A549 (cell line): ENCODE results near the gene RETNLB. TPM values are rescaled to one million over a fixed set of nuclear protein-coding genes. Genes with fewer than 3 reads are reported as not detected.

Source experiments
- ATAC-seq, 2 experiments: fragments of 200-7000 bp in 1 of 2; fragments of >200 bp in 1 of 2; cut with Nextera tagmentation in 1 of 2; cut with Tn5 transposase in 1 of 2; 3 replicates each; pipeline versions ENCODE4 v1.8.0 to v1.9.1; 2018 to 2020; ENCODE audit warnings: mild to moderate bottlenecking in 1 of 2, moderate library complexity in 1 of 2
- CTCF ChIA-PET: fragments of 300-600 bp; sonication (Branson Sonifier 250); formaldehyde crosslinking; extraction: SDS; loops from one replicate; lab custom pipeline; 2021; ENCODE audit warnings: antibody characterized with exemption, inconsistent platforms; lab: Yijun Ruan, JAX
- POLR2A ChIA-PET: fragments of 350-600 bp; formaldehyde crosslinking; extraction: SDS; loops from one replicate; lab custom pipeline; 2021; ENCODE audit warnings: antibody characterized with exemption, inconsistent platforms; lab: Yijun Ruan, JAX
- DNase-seq, 2 experiments: peaks; one replicate each; pipeline versions ENCODE4 v3.0.0 to v3.0.0-alpha.2; 2011 to 2016; ENCODE audit warnings: low read depth in 1 of 2, low spot score in 1 of 2
- FAIRE-seq: peaks from 2 replicates; lab custom pipeline; 2011; peaks lifted over from hg19 to GRCh38; lab: Jason Lieb, UNC
- H3K27ac ChIP-seq, 2 experiments: fragments of >200 bp; sonication (Bioruptor Twin); formaldehyde crosslinking; 3 replicates each; pipeline ENCODE4 v1.5.1; 2016 to 2017
- H3K4me1 ChIP-seq: fragments of >200 bp; sonication (Bioruptor Twin); formaldehyde crosslinking; 3 replicates; pipeline ENCODE4 v1.6.1; 2016
- H3K4me2 ChIP-seq: fragments of >200 bp; sonication (Bioruptor Twin); formaldehyde crosslinking; 3 replicates; pipeline ENCODE4 v1.6.1; 2016
- H3K4me3 ChIP-seq: fragments of >200 bp; sonication (Bioruptor Twin); formaldehyde crosslinking; 3 replicates; pipeline ENCODE4 v1.5.1; 2016
- H3K9me3 ChIP-seq: fragments of >200 bp; sonication (Bioruptor Twin); formaldehyde crosslinking; 3 replicates; pipeline ENCODE4 v1.6.1; 2016
- CBX8 ChIP-seq: fragments of 200-600 bp; sonication (generic); IDR thresholded peaks from 2 replicates; pipeline ENCODE4 v1.6.1; 2016
- CHD4 ChIP-seq: fragments of 200-600 bp; sonication (generic); IDR thresholded peaks from 2 replicates; pipeline ENCODE4 v1.6.1; 2016; ENCODE audit warnings: antibody characterized with exemption, mild to moderate bottlenecking, borderline replicate concordance
- EP300 ChIP-seq, 2 experiments: fragments of >200 bp; sonication (Bioruptor Twin); formaldehyde crosslinking; IDR thresholded peaks; 2 replicates in 1 of 2; 3 replicates in 1 of 2; pipeline ENCODE4 v1.6.1; 2016 to 2017
- FOSL2 ChIP-seq, 2 experiments: fragments of 450-650 bp in 1 of 2; fragments of >200 bp in 1 of 2; sonication (Bioruptor Twin) in 1 of 2; formaldehyde crosslinking; IDR thresholded peaks; 2 replicates each; pipeline versions ENCODE4 v1.5.0 to v1.6.1; 2016 to 2020; ENCODE audit warnings: mild to moderate bottlenecking in 1 of 2, moderate library complexity in 1 of 2
- HDAC2 ChIP-seq: fragments of 200-600 bp; sonication (generic); IDR thresholded peaks from 2 replicates; pipeline ENCODE4 v1.6.1; 2016
- HOXA7 ChIP-seq: fragments of 250-450 bp; sonication (Bioruptor Pico); IDR thresholded peaks from 2 replicates; pipeline ENCODE4 v1.5.0; 2020; ENCODE audit warnings: mild to moderate bottlenecking, moderate library complexity
- HOXB13 ChIP-seq: fragments of 250-450 bp; sonication (Bioruptor Pico); IDR thresholded peaks from 2 replicates; pipeline ENCODE4 v1.5.0; 2020; ENCODE audit warnings: low read depth, mild to moderate bottlenecking, moderate library complexity
- HOXB5 ChIP-seq: fragments of 250-450 bp; sonication (Bioruptor Pico); IDR thresholded peaks from 2 replicates; pipeline ENCODE4 v1.5.0; 2020; ENCODE audit warnings: mild to moderate bottlenecking, moderate library complexity
- KDM1A ChIP-seq: fragments of 200-600 bp; sonication (generic); IDR thresholded peaks from 2 replicates; pipeline ENCODE4 v1.6.1; 2016; ENCODE audit warnings: low read depth, mild to moderate bottlenecking
- MAFK ChIP-seq: fragments of 450-650 bp; IDR thresholded peaks from 2 replicates; pipeline ENCODE4 v1.6.1; 2014; ENCODE audit not compliant: partially characterized antibody
- MAZ ChIP-seq: fragments of 150-350 bp; IDR thresholded peaks from 2 replicates; pipeline ENCODE4 v1.6.1; 2014; ENCODE audit warnings: antibody characterized with exemption, low read depth, low read length, borderline replicate concordance
- NPAS2 ChIP-seq: fragments of 250-450 bp; sonication (Bioruptor Pico); IDR thresholded peaks from 2 replicates; pipeline ENCODE4 v1.8.0; 2022; ENCODE audit warnings: mild to moderate bottlenecking, moderate library complexity, borderline replicate concordance
- NR3C1 ChIP-seq: fragments of >200 bp; sonication (Bioruptor Twin); formaldehyde crosslinking; IDR thresholded peaks from 3 replicates; pipeline ENCODE4 v1.6.1; 2017
- POLR2AphosphoS2 ChIP-seq: conservative IDR thresholded peaks from 2 replicates; pipeline ENCODE4 v1.6.1; 2012; ENCODE audit warnings: low read length, improper control_type of control experiment, inconsistent platforms
- RARB ChIP-seq: fragments of 250-450 bp; sonication (Bioruptor Pico); IDR thresholded peaks from 2 replicates; pipeline ENCODE4 v1.8.0; 2021; ENCODE audit warnings: mild to moderate bottlenecking, moderate library complexity
- RFX5 ChIP-seq: fragments of 450-650 bp; IDR thresholded peaks from 2 replicates; pipeline ENCODE4 v1.7.1; 2014; ENCODE audit warnings: antibody characterized with exemption, mild to moderate bottlenecking, moderate library complexity
- RNF2 ChIP-seq: fragments of 200-600 bp; sonication (generic); IDR thresholded peaks from 2 replicates; pipeline ENCODE4 v1.6.1; 2016; ENCODE audit warnings: low read depth, mild to moderate bottlenecking, antibody characterized with exemption, moderate library complexity, borderline replicate concordance
- SREBF2 ChIP-seq: fragments of 450-650 bp; IDR thresholded peaks from 2 replicates; pipeline ENCODE4 v1.6.1; 2014; ENCODE audit warnings: mild to moderate bottlenecking, moderate library complexity
- TFCP2L1 ChIP-seq: fragments of 250-450 bp; sonication (Bioruptor Pico); IDR thresholded peaks from 2 replicates; pipeline ENCODE4 v1.5.0; 2021; ENCODE audit warnings: mild to moderate bottlenecking
- TP53 ChIP-seq: fragments of 250-450 bp; sonication (Bioruptor Pico); IDR thresholded peaks from 2 replicates; pipeline ENCODE4 v1.5.0; 2021; ENCODE audit warnings: mild to moderate bottlenecking, moderate library complexity
- ZFP36 ChIP-seq: fragments of 450-650 bp; IDR thresholded peaks from 2 replicates; pipeline ENCODE4 v1.6.1; 2014; ENCODE audit warnings: borderline replicate concordance; ENCODE audit not compliant: partially characterized antibody
- ZNF302 ChIP-seq: fragments of 250-450 bp; sonication (Bioruptor Pico); IDR thresholded peaks from 2 replicates; pipeline ENCODE4 v1.9.0; 2021; ENCODE audit warnings: inconsistent platforms, mild to moderate bottlenecking, moderate library complexity
- ZSCAN20 ChIP-seq: fragments of 250-450 bp; sonication (Bioruptor Pico); IDR thresholded peaks from 2 replicates; pipeline ENCODE4 v1.8.0; 2022; ENCODE audit warnings: mild to moderate bottlenecking, moderate library complexity
- WGBS: methylation state at CpG from one replicate; pipeline ENCODE4 v1.1.6; 2017; ENCODE audit errors: missing lambda C conversion rate; 5-methylcytosine and 5-hydroxymethylcytosine counted together
- polyA minus RNA-seq: library from RNA; depleted of rRNA, polyadenylated mRNA; stranded (reverse); fragments of >200 nt; gene quantifications from 2 replicates; pipeline ENCODE4 v1.2.3, GENCODE V29; 2011; rRNA and poly(A)+ RNA removed
- polyA plus RNA-seq, 4 experiments: library from polyadenylated mRNA; depleted of rRNA in 3 of 4; stranded (reverse); fragments of >200 nt; fragmentation: RNase III in 1 of 4; extraction: RNeasy Plus Mini Kit Qiagen cat#74134 plus additional on column Dnase treatment in 1 of 4; gene quantifications; 2 replicates in 3 of 4; 3 replicates in 1 of 4; pipeline ENCODE4 v1.2.3, GENCODE V29; 2011 to 2017
- TF ChIP-seq, protein P1 (sequence below): fragments of 250-450 bp; sonication (Bioruptor Pico); IDR thresholded peaks from 2 replicates; pipeline ENCODE4 v1.5.0; 2020; ENCODE audit warnings: low read depth, mild to moderate bottlenecking, moderate library complexity
- TF ChIP-seq, protein P2 (sequence below): fragments of 250-450 bp; sonication (Bioruptor Pico); IDR thresholded peaks from 2 replicates; pipeline ENCODE4 v1.5.0; 2021; ENCODE audit warnings: mild to moderate bottlenecking, moderate library complexity, borderline replicate concordance
- TF ChIP-seq, protein P3 (sequence below): fragments of >200 bp; sonication (Bioruptor Twin); formaldehyde crosslinking; IDR thresholded peaks from 2 replicates; pipeline ENCODE4 v1.6.1; 2016
- TF ChIP-seq, protein P4 (sequence below): fragments of 150-350 bp; IDR thresholded peaks from 2 replicates; pipeline ENCODE4 v1.6.1; 2014; ENCODE audit warnings: low read depth, mild to moderate bottlenecking, low read length
- TF ChIP-seq, protein P5 (sequence below): IDR thresholded peaks from 2 replicates; pipeline ENCODE4 v1.6.1; 2012; ENCODE audit warnings: low read depth, borderline replicate concordance
- TF ChIP-seq, protein P6 (sequence below): fragments of 450-650 bp; IDR thresholded peaks from 2 replicates; pipeline ENCODE4 v1.6.1; 2014; ENCODE audit warnings: antibody characterized with exemption
- TF ChIP-seq, protein P7 (sequence below): IDR thresholded peaks from 2 replicates; pipeline ENCODE4 v1.6.1; 2012

Gene RETNLB, protein sequence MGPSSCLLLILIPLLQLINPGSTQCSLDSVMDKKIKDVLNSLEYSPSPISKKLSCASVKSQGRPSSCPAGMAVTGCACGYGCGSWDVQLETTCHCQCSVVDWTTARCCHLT
- polyA plus RNA-seq (2011; rRNA removed) (not detected in 2 replicates), polyA plus RNA-seq (2017; fragmentation: RNase III; extraction: RNeasy Plus Mini Kit Qiagen cat#74134 plus additional on column Dnase treatment) (not detected in 3 replicates), polyA minus RNA-seq (not detected in 2 replicates)
- not detected in 2 replicates for polyA plus RNA-seq (2012; cell fraction: cytosol; rRNA removed)
- not detected in 2 replicates for polyA plus RNA-seq (2012; cell fraction: nucleus; rRNA removed)

DNA sequence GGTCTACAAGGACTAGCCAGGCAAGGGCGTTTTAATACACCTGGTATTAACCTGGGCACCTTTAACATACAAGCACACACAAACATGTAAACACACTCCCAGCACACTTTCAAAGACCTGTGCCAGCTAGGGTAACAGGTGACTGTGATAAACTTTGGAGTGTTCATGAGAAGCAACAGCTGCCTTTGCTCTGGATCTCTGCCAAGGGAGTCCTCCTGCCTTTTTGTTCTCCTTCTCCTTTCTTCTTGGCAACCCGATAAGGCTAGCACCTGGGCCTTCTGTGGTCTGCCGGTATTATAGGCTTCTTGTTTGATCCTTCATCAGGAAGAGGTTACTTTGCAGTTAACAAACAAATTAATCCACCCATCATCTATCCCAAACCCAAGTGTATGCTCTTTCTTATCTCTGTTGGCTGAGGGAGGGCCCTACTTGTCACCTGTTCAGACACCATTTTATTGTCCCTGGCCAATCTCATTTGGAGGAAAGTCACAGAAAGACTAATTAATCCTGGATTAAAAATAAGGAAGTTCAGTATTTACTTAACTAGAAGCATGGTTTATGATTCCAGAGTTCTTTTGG is at the start of gene RETNLB:
Gene RETNLB (minus strand): TSS at position 7 of the 579 bp plus-strand sequence. CDS start 225 bp downstream, outside the sequence.
- CTCF ChIA-PET = interaction anchor here (1.0 kb wide), 1 partner anchor 331 kb away, joined by 3 read pairs; no protein-coding TSS in a partner anchor
- no peaks in the 10 kb centered on the region for H3K4me1 ChIP-seq
- TF ChIP-seq CBX8 (no peak), NR3C1 (no peak), NPAS2 (CRISPR knock-in tag) (no peak), RARB (CRISPR knock-in tag) (no peak), POLR2AphosphoS2 (no peak), SREBF2 (no peak), ZSCAN20 (CRISPR knock-in tag) (no peak), TFCP2L1 (no peak), HOXA7 (no peak), ZNF302 (CRISPR knock-in tag) (no peak), MAZ (no peak), HOXB5 (CRISPR knock-in tag) (no peak), ZFP36 (no peak)
- TF ChIP-seq, protein P1, sequence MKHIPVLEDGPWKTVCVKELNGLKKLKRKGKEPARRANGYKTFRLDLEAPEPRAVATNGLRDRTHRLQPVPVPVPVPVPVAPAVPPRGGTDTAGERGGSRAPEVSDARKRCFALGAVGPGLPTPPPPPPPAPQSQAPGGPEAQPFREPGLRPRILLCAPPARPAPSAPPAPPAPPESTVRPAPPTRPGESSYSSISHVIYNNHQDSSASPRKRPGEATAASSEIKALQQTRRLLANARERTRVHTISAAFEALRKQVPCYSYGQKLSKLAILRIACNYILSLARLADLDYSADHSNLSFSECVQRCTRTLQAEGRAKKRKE = no peak
- TF ChIP-seq, protein P2, sequence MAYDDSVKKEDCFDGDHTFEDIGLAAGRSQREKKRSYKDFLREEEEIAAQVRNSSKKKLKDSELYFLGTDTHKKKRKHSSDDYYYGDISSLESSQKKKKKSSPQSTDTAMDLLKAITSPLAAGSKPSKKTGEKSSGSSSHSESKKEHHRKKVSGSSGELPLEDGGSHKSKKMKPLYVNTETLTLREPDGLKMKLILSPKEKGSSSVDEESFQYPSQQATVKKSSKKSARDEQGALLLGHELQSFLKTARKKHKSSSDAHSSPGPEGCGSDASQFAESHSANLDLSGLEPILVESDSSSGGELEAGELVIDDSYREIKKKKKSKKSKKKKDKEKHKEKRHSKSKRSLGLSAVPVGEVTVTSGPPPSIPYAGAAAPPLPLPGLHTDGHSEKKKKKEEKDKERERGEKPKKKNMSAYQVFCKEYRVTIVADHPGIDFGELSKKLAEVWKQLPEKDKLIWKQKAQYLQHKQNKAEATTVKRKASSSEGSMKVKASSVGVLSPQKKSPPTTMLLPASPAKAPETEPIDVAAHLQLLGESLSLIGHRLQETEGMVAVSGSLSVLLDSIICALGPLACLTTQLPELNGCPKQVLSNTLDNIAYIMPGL = no peak
- TF ChIP-seq, protein P3, sequence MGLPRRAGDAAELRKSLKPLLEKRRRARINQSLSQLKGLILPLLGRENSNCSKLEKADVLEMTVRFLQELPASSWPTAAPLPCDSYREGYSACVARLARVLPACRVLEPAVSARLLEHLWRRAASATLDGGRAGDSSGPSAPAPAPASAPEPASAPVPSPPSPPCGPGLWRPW = no peak
- TF ChIP-seq, protein P4, sequence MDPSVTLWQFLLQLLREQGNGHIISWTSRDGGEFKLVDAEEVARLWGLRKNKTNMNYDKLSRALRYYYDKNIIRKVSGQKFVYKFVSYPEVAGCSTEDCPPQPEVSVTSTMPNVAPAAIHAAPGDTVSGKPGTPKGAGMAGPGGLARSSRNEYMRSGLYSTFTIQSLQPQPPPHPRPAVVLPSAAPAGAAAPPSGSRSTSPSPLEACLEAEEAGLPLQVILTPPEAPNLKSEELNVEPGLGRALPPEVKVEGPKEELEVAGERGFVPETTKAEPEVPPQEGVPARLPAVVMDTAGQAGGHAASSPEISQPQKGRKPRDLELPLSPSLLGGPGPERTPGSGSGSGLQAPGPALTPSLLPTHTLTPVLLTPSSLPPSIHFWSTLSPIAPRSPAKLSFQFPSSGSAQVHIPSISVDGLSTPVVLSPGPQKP = no peak
- FAIRE-seq (no peak), DNase-seq (no peak), ATAC-seq (no peak)
- POLR2A ChIA-PET = no interaction called here
- 14% methylated on average over 3 of the region's 3 CpGs for WGBS
- H3K27ac ChIP-seq = no peak within 1 kb of the TSS
- H3K9me3 ChIP-seq = no peaks in the 10 kb centered on the region
- H3K4me3 ChIP-seq = no peak within 1 kb of the TSS
- no peak within 1 kb of the TSS for H3K4me2 ChIP-seq

DNA sequence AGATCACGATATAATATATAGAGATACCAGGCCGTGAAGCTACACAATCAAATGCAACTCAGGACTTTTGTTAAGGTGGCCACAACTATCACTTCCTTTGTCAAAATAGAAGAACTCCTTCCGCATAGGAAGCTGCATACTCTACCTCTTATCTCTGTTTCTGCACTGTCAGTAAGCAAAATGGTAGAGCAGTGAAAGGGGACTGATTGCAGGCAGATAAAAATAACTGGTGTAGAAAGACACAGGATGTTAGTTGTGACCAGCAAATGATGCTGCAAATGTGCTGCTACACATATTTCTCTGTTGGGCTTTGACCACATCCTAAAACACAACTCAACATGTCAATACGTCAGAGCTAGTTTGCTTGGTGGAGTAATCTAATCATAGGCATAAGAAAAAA is 49.1 kb upstream of the RETNLB start:
- Histone ChIP-seq H3K4me1 (no peaks in the 10 kb centered on the region), H3K4me2 (no peak overlapping the region), H3K9me3 (no peaks in the 10 kb centered on the region), H3K4me3 (no peak overlapping the region), H3K27ac (no peak overlapping the region)
- no peak for DNase-seq
- FAIRE-seq = no peak
- POLR2A ChIA-PET = no interaction called here
- 52% methylated on average over 4 of the region's 4 CpGs for WGBS
- CTCF ChIA-PET = no interaction called here
- no peak for ATAC-seq
- TF ChIP-seq RARB (CRISPR knock-in tag) = no peak
- no peak for TF ChIP-seq KDM1A
- TF ChIP-seq, protein P5, sequence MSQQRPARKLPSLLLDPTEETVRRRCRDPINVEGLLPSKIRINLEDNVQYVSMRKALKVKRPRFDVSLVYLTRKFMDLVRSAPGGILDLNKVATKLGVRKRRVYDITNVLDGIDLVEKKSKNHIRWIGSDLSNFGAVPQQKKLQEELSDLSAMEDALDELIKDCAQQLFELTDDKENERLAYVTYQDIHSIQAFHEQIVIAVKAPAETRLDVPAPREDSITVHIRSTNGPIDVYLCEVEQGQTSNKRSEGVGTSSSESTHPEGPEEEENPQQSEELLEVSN = no peak
- TF ChIP-seq, protein P6, sequence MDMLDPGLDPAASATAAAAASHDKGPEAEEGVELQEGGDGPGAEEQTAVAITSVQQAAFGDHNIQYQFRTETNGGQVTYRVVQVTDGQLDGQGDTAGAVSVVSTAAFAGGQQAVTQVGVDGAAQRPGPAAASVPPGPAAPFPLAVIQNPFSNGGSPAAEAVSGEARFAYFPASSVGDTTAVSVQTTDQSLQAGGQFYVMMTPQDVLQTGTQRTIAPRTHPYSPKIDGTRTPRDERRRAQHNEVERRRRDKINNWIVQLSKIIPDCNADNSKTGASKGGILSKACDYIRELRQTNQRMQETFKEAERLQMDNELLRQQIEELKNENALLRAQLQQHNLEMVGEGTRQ = no peak
- TF ChIP-seq RNF2 = no peak
- TF ChIP-seq NPAS2 (CRISPR knock-in tag) = no peak
- TF ChIP-seq HDAC2 = no peak
- no peak for TF ChIP-seq HOXB13 (CRISPR knock-in tag)
- TF ChIP-seq RFX5 = no peak
- TF ChIP-seq FOSL2 (IDR thresholded peaks at IDR 0.05) = no peak
- no peak for TF ChIP-seq FOSL2 (CRISPR knock-in tag; IDR thresholded peaks at IDR 0.05)
- TF ChIP-seq MAFK = no peak
- TF ChIP-seq ZNF302 (CRISPR knock-in tag) = no peak
- TF ChIP-seq, protein P7, sequence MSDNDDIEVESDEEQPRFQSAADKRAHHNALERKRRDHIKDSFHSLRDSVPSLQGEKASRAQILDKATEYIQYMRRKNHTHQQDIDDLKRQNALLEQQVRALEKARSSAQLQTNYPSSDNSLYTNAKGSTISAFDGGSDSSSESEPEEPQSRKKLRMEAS = no peak
- TF ChIP-seq HOXA7 = no peak
- TF ChIP-seq CHD4 = no peak
- TF ChIP-seq TP53 (CRISPR knock-in tag) = no peak
- TF ChIP-seq, protein P4 = no peak
- no peak for TF ChIP-seq EP300 (IDR thresholded peaks at IDR 0.05)
